DOHH2 (cell line): ENCODE results near the gene CD93.

Experiments used
- H3F3A ChIP-seq: fragments of 200-600 bp; sonication (generic), shearing (Covaris generic); 2 replicates; pipeline ENCODE4 v1.6.0; 2016; ENCODE audit warnings: antibody characterized with exemption, mild to moderate bottlenecking; ENCODE audit not compliant: control insufficient read depth, insufficient read depth
- H3K27ac ChIP-seq: fragments of 200-600 bp; sonication (generic); 2 replicates; pipeline ENCODE4 v1.5.1; 2014; ENCODE audit warnings: low read depth, mild to moderate bottlenecking, low read length, moderate library complexity
- H3K27me3 ChIP-seq: fragments of 200-600 bp; sonication (generic); 2 replicates; pipeline ENCODE4 v1.6.1; 2014; ENCODE audit warnings: mild to moderate bottlenecking, low read length, mixed read lengths; ENCODE audit not compliant: control insufficient read depth
- H3K36me3 ChIP-seq: fragments of 200-600 bp; sonication (generic); 2 replicates; pipeline ENCODE4 v1.6.1; 2014; ENCODE audit warnings: mild to moderate bottlenecking, low read length, moderate library complexity, mixed read lengths; ENCODE audit not compliant: control insufficient read depth
- H3K4me1 ChIP-seq: fragments of 200-600 bp; sonication (generic); 2 replicates; pipeline ENCODE4 v1.6.1; 2014; ENCODE audit warnings: mild to moderate bottlenecking, low read length, mixed read lengths; ENCODE audit not compliant: control insufficient read depth
- H3K4me2 ChIP-seq: fragments of 200-600 bp; sonication (generic); 2 replicates; pipeline ENCODE4 v1.6.0; 2014; ENCODE audit warnings: mild to moderate bottlenecking, low read length, moderate library complexity
- H3K4me3 ChIP-seq: fragments of 200-600 bp; sonication (generic); 2 replicates; pipeline ENCODE4 v1.5.1; 2014; ENCODE audit warnings: mild to moderate bottlenecking, low read length, mixed read lengths
- H3K79me2 ChIP-seq: fragments of 200-600 bp; sonication (generic); 2 replicates; pipeline ENCODE4 v1.6.1; 2014; ENCODE audit warnings: mild to moderate bottlenecking, low read length, mixed read lengths; ENCODE audit not compliant: control insufficient read depth
- H3K9me2 ChIP-seq: fragments of 200-600 bp; sonication (generic); replicated peaks from 2 replicates; pipeline ENCODE4 v1.6.1; 2014; ENCODE audit warnings: mild to moderate bottlenecking, low read length, mixed read lengths; ENCODE audit not compliant: control insufficient read depth
- H3K9me3 ChIP-seq: fragments of 200-600 bp; sonication (generic); 2 replicates; pipeline ENCODE4 v1.6.1; 2014; ENCODE audit warnings: antibody characterized with exemption, low read length, mixed read lengths; ENCODE audit not compliant: control insufficient read depth, insufficient read depth
- H4K20me1 ChIP-seq: fragments of 200-600 bp; sonication (generic); 2 replicates; pipeline ENCODE4 v1.6.0; 2014; ENCODE audit warnings: low read depth, mild to moderate bottlenecking, antibody characterized with exemption, low read length, moderate library complexity; ENCODE audit not compliant: control insufficient read depth, insufficient read depth
- CTCF ChIP-seq: fragments of 200-600 bp; sonication (generic); IDR thresholded peaks from one replicate; pipeline ENCODE4 v1.5.1; 2014; ENCODE audit warnings: antibody characterized with exemption, mild to moderate bottlenecking, low read depth, low read length; ENCODE audit not compliant: poor library complexity, severe bottlenecking
- EZH2phosphoT487 ChIP-seq: fragments of 200-600 bp; sonication (generic); IDR thresholded peaks from 2 replicates; pipeline ENCODE4 v1.6.1; 2017; ENCODE audit warnings: borderline replicate concordance, mild to moderate bottlenecking, antibody characterized with exemption, low read length, moderate library complexity, mixed read lengths

Gene CD93

GRCh38 chr20:23084845-23085365 lies 1.2 kb downstream of the CD93 start:
- TF ChIP-seq EZH2phosphoT487 (no peak), CTCF (no peak)
- Histone ChIP-seq H3K79me2 (no peaks in the 10 kb centered on the region), H3K4me3 (no peak overlapping the region), H3K27ac (no peak overlapping the region), H3K27me3 (no peaks in the 10 kb centered on the region), H4K20me1 (no peaks in the 10 kb centered on the region), H3K36me3 (no peaks in the 10 kb centered on the region), H3F3A (no peaks in the 10 kb centered on the region), H3K9me3 (no peaks in the 10 kb centered on the region), H3K9me2 (no peaks in the 10 kb centered on the region), H3K4me1 (no peaks in the 10 kb centered on the region), H3K4me2 (no peak overlapping the region)

- Histone ChIP-seq H3K79me2 (no peaks in the 10 kb centered on the region), H3K4me3 (no peak overlapping the region), H3K27ac (no peak overlapping the region), H4K20me1 (no peaks in the 10 kb centered on the region), H3K4me2 (no peak overlapping the region), H3K9me3 (no peaks in the 10 kb centered on the region), H3F3A (no peaks in the 10 kb centered on the region), H3K36me3 (no peaks in the 10 kb centered on the region), H3K27me3 (no peaks in the 10 kb centered on the region), H3K4me1 (no peaks in the 10 kb centered on the region), H3K9me2 (no peaks in the 10 kb centered on the region)
- no peak for TF ChIP-seq EZH2phosphoT487
Measured at GRCh38 chr20:23084282-23084844, 1.8 kb downstream of the CD93 start.

GRCh38 chr20:23083553-23084220 lies 2.4 kb downstream of the CD93 start:
- Histone ChIP-seq H3K4me1 (no peaks in the 10 kb centered on the region), H3K9me2 (no peaks in the 10 kb centered on the region), H3K4me2 (no peak overlapping the region), H3F3A (no peaks in the 10 kb centered on the region), H4K20me1 (no peaks in the 10 kb centered on the region), H3K27me3 (no peaks in the 10 kb centered on the region), H3K79me2 (no peaks in the 10 kb centered on the region), H3K27ac (no peak overlapping the region), H3K9me3 (no peaks in the 10 kb centered on the region), H3K4me3 (no peak overlapping the region), H3K36me3 (no peaks in the 10 kb centered on the region)
- no peak for TF ChIP-seq CTCF
- TF ChIP-seq EZH2phosphoT487 = no peak
